Measurements from ENCODE around the gene NR1D1. TPM values are rescaled to one million over a fixed set of nuclear protein-coding genes. Genes with fewer than 3 reads are reported as not detected.

Gene NR1D1
- total RNA-seq, 2 donors from 2014 or later, result 2.3 to 5.9 TPM

GRCh38 chr17:40100669-40101366 lies 429 bp upstream of the NR1D1 start:
- intact Hi-C loops (cut with DNase I), result no loop called here
- 0% methylated on average over 8 to 25 of the region's 25 CpGs for WGBS, 2 donors
- DNase-seq, result peak; percentile 99 to 100 (median 100)

GRCh38 chr17:40099619-40100418 lies 570 bp downstream of the NR1D1 start:
- peaks cover 1 to 2% of the 10 kb centered on the region in 2 donors for H3K36me3 ChIP-seq (replicated peaks in 1 of 2; ENCODE audit: insufficient read depth in 1 of 2, low read depth in 2 of 2)
- ATAC-seq (no peak), DNase-seq (peak in 1 of 4 donors; percentile 49)
- H3K27ac ChIP-seq, result peak overlapping the region; percentile 98 to 100 (median 99)
- no peaks in the 10 kb centered on the region for H3K9me3 ChIP-seq
- peaks cover 89% of the 10 kb centered on the region for H3K4me1 ChIP-seq
- 1% methylated on average over 30 to 31 of the region's 31 CpGs for WGBS, 2 donors
- TF ChIP-seq CTCF (IDR thresholded peaks at IDR 0.05) (peak in 1 of 7 experiments; percentile 14), POLR2A (IDR thresholded peaks at IDR 0.05) (peak in 1 of 3 donors; percentile 1)
- peak overlapping the region; percentile 17 to 30 for H3K4me3 ChIP-seq
- intact Hi-C loops (cut with DNase I), result no loop called here
- no peaks in the 10 kb centered on the region for H3K27me3 ChIP-seq

More at GRCh38 chr17:40100669-40101366, 429 bp upstream of the NR1D1 start:
- Histone ChIP-seq H3K9me3 (no peaks in the 10 kb centered on the region), H3K4me3 (no peak overlapping the region), H3K27me3 (no peaks in the 10 kb centered on the region), H3K36me3 (replicated peaks in 1 of 2; ENCODE audit: insufficient read depth in 1 of 2, low read depth in 2 of 2) (no peaks in the 10 kb centered on the region), H3K4me1 (peaks cover 79% of the 10 kb centered on the region), H3K27ac (peak overlapping the region; percentile 98 to 100 (median 99))
- ATAC-seq, result peak; percentile 68
- TF ChIP-seq POLR2A (IDR thresholded peaks at IDR 0.05) (no peak), CTCF (IDR thresholded peaks at IDR 0.05) (peak in 1 of 7 experiments; percentile 6)

- Histone ChIP-seq H3K9me3 (no peaks in the 10 kb centered on the region), H3K27ac (peak overlapping the region; percentile 98 to 100 (median 99)), H3K4me3 (peak overlapping the region; percentile 17 to 30), H3K27me3 (no peaks in the 10 kb centered on the region), H3K36me3 (replicated peaks in 1 of 2; ENCODE audit: insufficient read depth in 1 of 2, low read depth in 2 of 2) (peaks cover 2 to 8% of the 10 kb centered on the region in 2 donors), H3K4me1 (peaks cover 91% of the 10 kb centered on the region)
- intact Hi-C loops (cut with DNase I), result no loop called here
- peak; percentile 71 for ATAC-seq
- peak; percentile 100 for DNase-seq
- TF ChIP-seq POLR2A (IDR thresholded peaks at IDR 0.05), result peak; percentile 98 to 99 (median 98)
- TF ChIP-seq CTCF (IDR thresholded peaks at IDR 0.05), result peak in 1 of 7 experiments; percentile 22
- 0 to 2% methylated on average over 22 to 51 of the region's 52 CpGs for WGBS, 2 donors
Observed at GRCh38 chr17:40098846-40099618, 1.4 kb downstream of the NR1D1 start.

GRCh38 chr17:40097931-40098845 lies 2.2 kb downstream of the NR1D1 start:
- peak; percentile 26 for ATAC-seq
- Histone ChIP-seq H3K27ac (peak overlapping the region; percentile 98 to 100 (median 99)), H3K9me3 (no peaks in the 10 kb centered on the region), H3K4me3 (no peak overlapping the region), H3K36me3 (replicated peaks in 1 of 2; ENCODE audit: insufficient read depth in 1 of 2, low read depth in 2 of 2) (peaks cover 7 to 8% of the 10 kb centered on the region in 2 donors), H3K4me1 (peaks cover 84% of the 10 kb centered on the region), H3K27me3 (no peaks in the 10 kb centered on the region)
- TF ChIP-seq POLR2A (IDR thresholded peaks at IDR 0.05) (peak; percentile 32 to 62 (median 48)), CTCF (IDR thresholded peaks at IDR 0.05) (no peak)
- WGBS, 2 donors, result 5 to 17% methylated on average over 3 to 9 of the region's 9 CpGs
- peak; percentile 85 to 96 (median 92) for DNase-seq
- intact Hi-C loops (cut with DNase I), result no loop called here

Data from body of pancreas (tissue), 4 donors.